ENCODE data around the gene TMEM135. TPM values are rescaled to one million over a fixed set of nuclear protein-coding genes. Genes with fewer than 3 reads are reported as not detected.

Gene TMEM135
- total RNA-seq, 1 experiment from 2014 or later: 70.3 TPM

- DNase-seq (ENCODE audit: low spot score): no peak
- Histone ChIP-seq H3K27me3 (replicated peaks; ENCODE audit: insufficient read depth, low read depth, low read length, poor library complexity) (no peaks in the 10 kb centered on the region), H3K27ac (ENCODE audit: low read depth, low read length, poor library complexity, severe bottlenecking) (no peak overlapping the region), H3K4me1 (ENCODE audit: insufficient read depth, low read length, poor library complexity, severe bottlenecking) (no peaks in the 10 kb centered on the region), H3K4me3 (ENCODE audit: low read depth, low read length, poor library complexity, severe bottlenecking) (no peak overlapping the region), H3K9me3 (ENCODE audit: low read depth, low read length, poor library complexity, severe bottlenecking) (no peaks in the 10 kb centered on the region), H3K36me3 (ENCODE audit: insufficient read depth, low read length, poor library complexity, severe bottlenecking) (no peaks in the 10 kb centered on the region)
- ChIA-PET POLR2A (ENCODE audit: low non-redundant PET) (no interaction called here), CTCF (interaction anchor here (0.6 kb wide), 1 partner anchor 109 kb away, joined by 10 read pairs; no protein-coding TSS in a partner anchor)
- intact Hi-C loops (cut with micrococcal nuclease; ENCODE audit: unreplicated experiment): loop anchor here (10.0 kb wide), 1 partner anchor 366 kb away; no protein-coding TSS in a partner anchor
- TF ChIP-seq EZH2 (IDR thresholded peaks at IDR 0.05; ENCODE audit: borderline replicate concordance, low read depth, low read length, poor library complexity, severe bottlenecking): no peak
- TF ChIP-seq, protein P1, sequence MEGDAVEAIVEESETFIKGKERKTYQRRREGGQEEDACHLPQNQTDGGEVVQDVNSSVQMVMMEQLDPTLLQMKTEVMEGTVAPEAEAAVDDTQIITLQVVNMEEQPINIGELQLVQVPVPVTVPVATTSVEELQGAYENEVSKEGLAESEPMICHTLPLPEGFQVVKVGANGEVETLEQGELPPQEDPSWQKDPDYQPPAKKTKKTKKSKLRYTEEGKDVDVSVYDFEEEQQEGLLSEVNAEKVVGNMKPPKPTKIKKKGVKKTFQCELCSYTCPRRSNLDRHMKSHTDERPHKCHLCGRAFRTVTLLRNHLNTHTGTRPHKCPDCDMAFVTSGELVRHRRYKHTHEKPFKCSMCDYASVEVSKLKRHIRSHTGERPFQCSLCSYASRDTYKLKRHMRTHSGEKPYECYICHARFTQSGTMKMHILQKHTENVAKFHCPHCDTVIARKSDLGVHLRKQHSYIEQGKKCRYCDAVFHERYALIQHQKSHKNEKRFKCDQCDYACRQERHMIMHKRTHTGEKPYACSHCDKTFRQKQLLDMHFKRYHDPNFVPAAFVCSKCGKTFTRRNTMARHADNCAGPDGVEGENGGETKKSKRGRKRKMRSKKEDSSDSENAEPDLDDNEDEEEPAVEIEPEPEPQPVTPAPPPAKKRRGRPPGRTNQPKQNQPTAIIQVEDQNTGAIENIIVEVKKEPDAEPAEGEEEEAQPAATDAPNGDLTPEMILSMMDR (conservative IDR thresholded peaks at IDR 0.05; ENCODE audit: low read depth, low read length): no peak
- BruUV-seq (replicated peaks): no TSS peak
Measured at GRCh38 chr11:87358461-87358860, 320.7 kb downstream of the TMEM135 start.

DNA sequence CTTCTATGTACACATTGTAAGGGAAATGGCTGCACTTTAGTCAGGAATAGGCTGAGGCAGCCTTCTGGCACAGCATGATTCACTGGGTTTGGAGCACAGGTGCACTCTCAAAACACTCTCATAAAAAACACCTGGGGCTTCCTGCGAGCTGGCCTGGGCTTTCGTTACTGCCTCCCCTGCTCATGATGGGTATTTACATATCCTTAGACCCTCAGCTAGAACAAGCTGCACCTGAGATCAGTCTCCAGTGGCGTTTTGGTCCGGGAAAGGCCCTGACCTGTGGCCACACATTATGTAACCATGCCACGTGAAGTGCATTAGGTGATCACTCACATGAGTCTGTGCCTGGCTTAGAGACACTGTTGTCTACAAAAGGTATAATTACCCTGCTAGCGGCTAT is 321.7 kb downstream of the TMEM135 start:
- BruUV-seq (replicated peaks): no TSS peak
- Histone ChIP-seq H3K27ac (ENCODE audit: low read depth, low read length, poor library complexity, severe bottlenecking) (no peak overlapping the region), H3K36me3 (ENCODE audit: insufficient read depth, low read length, poor library complexity, severe bottlenecking) (no peaks in the 10 kb centered on the region), H3K9me3 (ENCODE audit: low read depth, low read length, poor library complexity, severe bottlenecking) (no peaks in the 10 kb centered on the region), H3K27me3 (replicated peaks; ENCODE audit: insufficient read depth, low read depth, low read length, poor library complexity) (no peaks in the 10 kb centered on the region), H3K4me3 (ENCODE audit: low read depth, low read length, poor library complexity, severe bottlenecking) (no peak overlapping the region), H3K4me1 (ENCODE audit: insufficient read depth, low read length, poor library complexity, severe bottlenecking) (no peaks in the 10 kb centered on the region)
- DNase-seq (ENCODE audit: low spot score): no peak
- TF ChIP-seq EZH2 (IDR thresholded peaks at IDR 0.05; ENCODE audit: borderline replicate concordance, low read depth, low read length, poor library complexity, severe bottlenecking): no peak
- ChIA-PET POLR2A (ENCODE audit: low non-redundant PET) (no interaction called here), CTCF (no interaction called here)
- intact Hi-C loops (cut with micrococcal nuclease; ENCODE audit: unreplicated experiment): loop anchor here (10.0 kb wide), 1 partner anchor 365 kb away; no protein-coding TSS in a partner anchor

GRCh38 chr11:87361891-87362290 is 324.2 kb downstream of the TMEM135 start:
- Histone ChIP-seq H3K9me3 (ENCODE audit: low read depth, low read length, poor library complexity, severe bottlenecking) (no peaks in the 10 kb centered on the region), H3K4me1 (ENCODE audit: insufficient read depth, low read length, poor library complexity, severe bottlenecking) (no peaks in the 10 kb centered on the region), H3K27ac (ENCODE audit: low read depth, low read length, poor library complexity, severe bottlenecking) (no peak overlapping the region), H3K27me3 (replicated peaks; ENCODE audit: insufficient read depth, low read depth, low read length, poor library complexity) (no peaks in the 10 kb centered on the region), H3K36me3 (ENCODE audit: insufficient read depth, low read length, poor library complexity, severe bottlenecking) (no peaks in the 10 kb centered on the region), H3K4me3 (ENCODE audit: low read depth, low read length, poor library complexity, severe bottlenecking) (no peak overlapping the region)
- TF ChIP-seq, protein P1 (conservative IDR thresholded peaks at IDR 0.05; ENCODE audit: low read depth, low read length): no peak
- no peak for TF ChIP-seq EZH2 (IDR thresholded peaks at IDR 0.05; ENCODE audit: borderline replicate concordance, low read depth, low read length, poor library complexity, severe bottlenecking)
- POLR2A ChIA-PET (ENCODE audit: low non-redundant PET): no interaction called here
- no peak for DNase-seq (ENCODE audit: low spot score)
- intact Hi-C loops (cut with micrococcal nuclease; ENCODE audit: unreplicated experiment): no loop called here
- CTCF ChIA-PET: no interaction called here
- BruUV-seq (replicated peaks): no TSS peak

DNA sequence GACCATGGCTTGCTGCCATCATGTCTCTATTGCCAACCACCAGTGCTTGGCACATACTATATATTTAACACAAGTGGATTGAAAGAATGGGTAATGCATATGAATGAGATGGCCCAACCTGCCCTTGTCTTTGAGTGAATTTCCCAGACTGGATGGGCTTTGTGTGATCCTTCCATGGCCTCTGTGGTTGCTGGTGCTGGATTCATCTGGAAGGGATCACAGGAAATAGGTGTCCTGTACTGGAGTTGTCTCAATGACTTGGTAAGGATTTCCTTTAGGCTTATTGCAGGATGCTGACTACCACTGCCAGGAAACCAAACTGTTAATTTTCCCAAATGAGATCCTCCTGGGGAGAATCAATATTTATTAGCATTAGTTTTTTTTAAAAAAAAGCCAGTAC is 328.6 kb downstream of the TMEM135 start:
- CTCF ChIA-PET: no interaction called here

More for the DNA sequence above, 328.6 kb downstream of the TMEM135 start:
- H3K36me3 ChIP-seq (ENCODE audit: insufficient read depth, low read length, poor library complexity, severe bottlenecking): no peaks in the 10 kb centered on the region
- TF ChIP-seq, protein P1 (conservative IDR thresholded peaks at IDR 0.05; ENCODE audit: low read depth, low read length): no peak
- TF ChIP-seq EZH2 (IDR thresholded peaks at IDR 0.05; ENCODE audit: borderline replicate concordance, low read depth, low read length, poor library complexity, severe bottlenecking): no peak
- no peaks in the 10 kb centered on the region for H3K9me3 ChIP-seq (ENCODE audit: low read depth, low read length, poor library complexity, severe bottlenecking)
- no peak overlapping the region for H3K27ac ChIP-seq (ENCODE audit: low read depth, low read length, poor library complexity, severe bottlenecking)
- BruUV-seq (replicated peaks): no TSS peak
- no peaks in the 10 kb centered on the region for H3K4me1 ChIP-seq (ENCODE audit: insufficient read depth, low read length, poor library complexity, severe bottlenecking)
- DNase-seq (ENCODE audit: low spot score): no peak
- POLR2A ChIA-PET (ENCODE audit: low non-redundant PET): no interaction called here
- no peaks in the 10 kb centered on the region for H3K27me3 ChIP-seq (replicated peaks; ENCODE audit: insufficient read depth, low read depth, low read length, poor library complexity)
- no peak overlapping the region for H3K4me3 ChIP-seq (ENCODE audit: low read depth, low read length, poor library complexity, severe bottlenecking)
- intact Hi-C loops (cut with micrococcal nuclease; ENCODE audit: unreplicated experiment): no loop called here
